ENCODE data around the gene FRS2. TPM values are rescaled to one million over a fixed set of nuclear protein-coding genes. Genes with fewer than 3 reads are reported as not detected.

The FRS2 gene
- total and polyA plus RNA-seq, 9 of the 15 experiments (the other 6 are each of a cell fraction or from before 2014, with no cell fraction given): 1.0 to 9.1 (median 6.0) TPM

GRCh38 chr12:69495071-69495470 lies 24.9 kb downstream of the FRS2 start:
- no peak for DNase-seq (ENCODE audit: extremely low read depth in 1 of 4, low spot score in 3 of 4)
- no peak overlapping the region for H2AFZ ChIP-seq (ENCODE audit: low read depth, low read length)
- H3K9ac ChIP-seq (ENCODE audit: insufficient read depth in 1 of 2, low read depth in 2 of 2, low read length in 2 of 2): no peak overlapping the region
- no peak for ATAC-seq
- POLR2A ChIA-PET: interaction anchor here (1.2 to 1.3 kb wide), 2 partner anchors 12 to 20 kb away, joined by 3 read pairs; no protein-coding TSS in a partner anchor
- no peaks in the 10 kb centered on the region for H4K20me1 ChIP-seq (replicated peaks; ENCODE audit: control insufficient read depth, insufficient read depth, low read length)
- no peak overlapping the region for H3K27ac ChIP-seq (ENCODE audit: extremely low read depth, low read depth, low read length)
- no peak overlapping the region for H3K4me3 ChIP-seq
- no peak overlapping the region for H3K4me2 ChIP-seq (ENCODE audit: insufficient read depth, low read length)
- CTCF ChIA-PET (ENCODE audit: low intra/inter-chr PET ratio): no interaction called here
- H3K4me1 ChIP-seq (replicated peaks in 1 of 2; ENCODE audit: control insufficient read depth in 2 of 2, insufficient read depth in 2 of 2, low read length in 2 of 2): no peaks in the 10 kb centered on the region
- 67% methylated on average over 3 of the region's 3 CpGs for WGBS (ENCODE audit: insufficient coverage, low coverage, missing lambda C conversion rate)
- H3K79me2 ChIP-seq (ENCODE audit: control insufficient read depth, insufficient read depth, low read length): peaks cover 56% of the 10 kb centered on the region
- H3K27me3 ChIP-seq (ENCODE audit: control insufficient read depth in 2 of 2, insufficient read depth in 2 of 2, low read length in 2 of 2): no peaks in the 10 kb centered on the region
- no peaks in the 10 kb centered on the region for H3K9me1 ChIP-seq (ENCODE audit: control insufficient read depth, insufficient read depth, low read length)
- intact Hi-C loops (cut with micrococcal nuclease): no loop called here
- in situ Hi-C loops (cut with MboI): no loop called here
- no peaks in the 10 kb centered on the region for H3K9me3 ChIP-seq (replicated peaks; ENCODE audit: control insufficient read depth, insufficient read depth, low read depth, low read length)
- 0 out of 3 replicates have a peak, but pooled peaks cover 2% of the 10 kb centered on the region for H3K36me3 ChIP-seq (ENCODE audit: control insufficient read depth, insufficient read depth, low read length)
- no TSS peak for BruUV-seq (replicated peaks)
- FAIRE-seq: no peak
- TF ChIP-seq HLTF (IDR thresholded peaks at IDR 0.05) (no peak), DNMT1 (IDR thresholded peaks at IDR 0.05) (no peak), ZNF76 (CRISPR knock-in tag; IDR thresholded peaks at IDR 0.05; ENCODE audit: borderline replicate concordance) (no peak), KDM4B (IDR thresholded peaks at IDR 0.05; ENCODE audit: borderline replicate concordance in 2 of 2, low read depth in 1 of 2) (no peak), FUS (optimal IDR thresholded peaks at IDR 0.05; ENCODE audit: low read depth, low read length) (no peak), CTCFL (IDR thresholded peaks at IDR 0.05; ENCODE audit: borderline replicate concordance, insufficient read depth, low read depth, low read length, poor library complexity, severe bottlenecking) (no peak)
- TF ChIP-seq, protein P1, sequence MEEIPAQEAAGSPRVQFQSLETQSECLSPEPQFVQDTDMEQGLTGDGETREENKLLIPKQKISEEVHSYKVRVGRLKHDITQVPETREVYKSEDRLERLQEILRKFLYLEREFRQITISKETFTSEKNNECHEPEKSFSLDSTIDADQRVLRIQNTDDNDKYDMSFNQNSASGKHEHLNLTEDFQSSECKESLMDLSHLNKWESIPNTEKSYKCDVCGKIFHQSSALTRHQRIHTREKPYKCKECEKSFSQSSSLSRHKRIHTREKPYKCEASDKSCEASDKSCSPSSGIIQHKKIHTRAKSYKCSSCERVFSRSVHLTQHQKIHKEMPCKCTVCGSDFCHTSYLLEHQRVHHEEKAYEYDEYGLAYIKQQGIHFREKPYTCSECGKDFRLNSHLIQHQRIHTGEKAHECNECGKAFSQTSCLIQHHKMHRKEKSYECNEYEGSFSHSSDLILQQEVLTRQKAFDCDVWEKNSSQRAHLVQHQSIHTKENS (CRISPR knock-in tag; IDR thresholded peaks at IDR 0.05): no peak
- TF ChIP-seq, protein P2, sequence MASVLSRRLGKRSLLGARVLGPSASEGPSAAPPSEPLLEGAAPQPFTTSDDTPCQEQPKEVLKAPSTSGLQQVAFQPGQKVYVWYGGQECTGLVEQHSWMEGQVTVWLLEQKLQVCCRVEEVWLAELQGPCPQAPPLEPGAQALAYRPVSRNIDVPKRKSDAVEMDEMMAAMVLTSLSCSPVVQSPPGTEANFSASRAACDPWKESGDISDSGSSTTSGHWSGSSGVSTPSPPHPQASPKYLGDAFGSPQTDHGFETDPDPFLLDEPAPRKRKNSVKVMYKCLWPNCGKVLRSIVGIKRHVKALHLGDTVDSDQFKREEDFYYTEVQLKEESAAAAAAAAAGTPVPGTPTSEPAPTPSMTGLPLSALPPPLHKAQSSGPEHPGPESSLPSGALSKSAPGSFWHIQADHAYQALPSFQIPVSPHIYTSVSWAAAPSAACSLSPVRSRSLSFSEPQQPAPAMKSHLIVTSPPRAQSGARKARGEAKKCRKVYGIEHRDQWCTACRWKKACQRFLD (CRISPR knock-in tag; IDR thresholded peaks at IDR 0.05): no peak
- TF ChIP-seq, protein P3, sequence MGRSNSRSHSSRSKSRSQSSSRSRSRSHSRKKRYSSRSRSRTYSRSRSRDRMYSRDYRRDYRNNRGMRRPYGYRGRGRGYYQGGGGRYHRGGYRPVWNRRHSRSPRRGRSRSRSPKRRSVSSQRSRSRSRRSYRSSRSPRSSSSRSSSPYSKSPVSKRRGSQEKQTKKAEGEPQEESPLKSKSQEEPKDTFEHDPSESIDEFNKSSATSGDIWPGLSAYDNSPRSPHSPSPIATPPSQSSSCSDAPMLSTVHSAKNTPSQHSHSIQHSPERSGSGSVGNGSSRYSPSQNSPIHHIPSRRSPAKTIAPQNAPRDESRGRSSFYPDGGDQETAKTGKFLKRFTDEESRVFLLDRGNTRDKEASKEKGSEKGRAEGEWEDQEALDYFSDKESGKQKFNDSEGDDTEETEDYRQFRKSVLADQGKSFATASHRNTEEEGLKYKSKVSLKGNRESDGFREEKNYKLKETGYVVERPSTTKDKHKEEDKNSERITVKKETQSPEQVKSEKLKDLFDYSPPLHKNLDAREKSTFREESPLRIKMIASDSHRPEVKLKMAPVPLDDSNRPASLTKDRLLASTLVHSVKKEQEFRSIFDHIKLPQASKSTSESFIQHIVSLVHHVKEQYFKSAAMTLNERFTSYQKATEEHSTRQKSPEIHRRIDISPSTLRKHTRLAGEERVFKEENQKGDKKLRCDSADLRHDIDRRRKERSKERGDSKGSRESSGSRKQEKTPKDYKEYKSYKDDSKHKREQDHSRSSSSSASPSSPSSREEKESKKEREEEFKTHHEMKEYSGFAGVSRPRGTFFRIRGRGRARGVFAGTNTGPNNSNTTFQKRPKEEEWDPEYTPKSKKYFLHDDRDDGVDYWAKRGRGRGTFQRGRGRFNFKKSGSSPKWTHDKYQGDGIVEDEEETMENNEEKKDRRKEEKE (IDR thresholded peaks at IDR 0.05; ENCODE audit: borderline replicate concordance in 1 of 2, control insufficient read depth in 1 of 2, low read depth in 2 of 2, low read length in 1 of 2): no peak

Measured in K562 (cell line).